HL-60 (cell line): ENCODE measurements around the gene MACROD1.

Experiments used
- DNase-seq, 2 experiments: peaks; one replicate each; pipeline ENCODE4 v3.0.0-alpha.2; 2010 to 2020; ENCODE audit warnings: low read depth in 1 of 2, low spot score in 1 of 2
- H3K27ac ChIP-seq: fragments of 250-450 bp; sonication (Bioruptor Pico); replicated peaks from 2 replicates; pipeline ENCODE4 v1.5.1; 2020; ENCODE audit warnings: mild to moderate bottlenecking, moderate library complexity
- H3K27me3 ChIP-seq: fragments of 250-450 bp; sonication (Bioruptor Pico); 2 replicates; pipeline ENCODE4 v1.5.1; 2021; ENCODE audit warnings: mild to moderate bottlenecking, moderate library complexity; ENCODE audit not compliant: insufficient read depth, poor library complexity, severe bottlenecking
- H3K4me3 ChIP-seq: replicated peaks from 2 replicates; pipeline ENCODE4 v1.5.1; 2011; ENCODE audit warnings: mild to moderate bottlenecking, control low read depth, low read length; ENCODE audit not compliant: insufficient read depth
- CTCF ChIP-seq: IDR thresholded peaks from one replicate; pipeline ENCODE4 v1.5.1; 2011; ENCODE audit warnings: low read length, control low read depth, inconsistent platforms; ENCODE audit not compliant: insufficient read depth
- GABPA ChIP-seq: IDR thresholded peaks from 2 replicates; pipeline ENCODE4 v1.6.1; 2012; ENCODE audit warnings: low read depth
- POLR2AphosphoS5 ChIP-seq: IDR thresholded peaks from 2 replicates; pipeline ENCODE4 v1.6.1; 2012; ENCODE audit warnings: low read depth
- REST ChIP-seq: IDR thresholded peaks from 2 replicates; pipeline ENCODE4 v1.6.1; 2012; ENCODE audit warnings: low read depth; ENCODE audit not compliant: insufficient replicate concordance
- SPI1 ChIP-seq: IDR thresholded peaks from 2 replicates; pipeline ENCODE4 v1.6.1; 2012; ENCODE audit warnings: low read depth, mild to moderate bottlenecking, borderline replicate concordance

Gene MACROD1

GRCh38 chr11:64044730-64045393, 121.1 kb downstream of the MACROD1 start:
- Histone ChIP-seq H3K27ac (no peak overlapping the region), H3K4me3 (no peak overlapping the region), H3K27me3 (no peaks in the 10 kb centered on the region)
- DNase-seq, result peak in 1 of 2 experiments; percentile 23
- no peak for TF ChIP-seq CTCF
- TF ChIP-seq GABPA, result no peak

- TF ChIP-seq REST (no peak), POLR2AphosphoS5 (no peak), GABPA (no peak), CTCF (no peak), SPI1 (no peak)
- Histone ChIP-seq H3K27ac (no peak overlapping the region), H3K27me3 (no peaks in the 10 kb centered on the region), H3K4me3 (no peak overlapping the region)
- DNase-seq, result no peak
These were observed 122.4 kb downstream of the MACROD1 start for GRCh38 chr11:64043545-64043944.

GRCh38 chr11:64042301-64042700, 123.6 kb downstream of the MACROD1 start:
- Histone ChIP-seq H3K27ac (no peak overlapping the region), H3K27me3 (peaks cover 7% of the 10 kb centered on the region), H3K4me3 (no peak overlapping the region)
- TF ChIP-seq GABPA, result no peak
- no peak for TF ChIP-seq POLR2AphosphoS5
- TF ChIP-seq CTCF, result no peak
- no peak for TF ChIP-seq SPI1
- no peak for TF ChIP-seq REST
- no peak for DNase-seq

- no peak for DNase-seq
- no peak overlapping the region for H3K4me3 ChIP-seq
- no peak overlapping the region for H3K27ac ChIP-seq
- peaks cover 11% of the 10 kb centered on the region for H3K27me3 ChIP-seq
- TF ChIP-seq GABPA (no peak), REST (no peak), SPI1 (no peak), POLR2AphosphoS5 (no peak), CTCF (no peak)
These were observed 124.1 kb downstream of the MACROD1 start for GRCh38 chr11:64041846-64042245.
